Cardiac fibroblast (primary cell): ENCODE measurements around the gene ZFYVE1.
"Not testable (repeated sequence)": the region's sequence is repeated elsewhere in the genome, so short reads cannot be mapped to it uniquely, and the experiment has no call there.

Experiments
- DNase-seq, 2 donors: peaks; one replicate each; pipeline versions ENCODE4 v3.0.0 to v3.0.0-alpha.2; 2010; ENCODE audit warnings: low read depth in 2 of 2
- H3K4me3 ChIP-seq, 2 donors: replicated peaks in 1 of 2; 1 replicate in 1 of 2; 2 replicates in 1 of 2; pipeline ENCODE4 v1.5.1; 2011; ENCODE audit warnings: low read depth in 2 of 2, low read length in 2 of 2, mild to moderate bottlenecking in 2 of 2, moderate library complexity in 1 of 2
- CTCF ChIP-seq: IDR thresholded peaks from one replicate; pipeline ENCODE4 v1.5.1; 2011; ENCODE audit warnings: low read depth, mild to moderate bottlenecking, low read length, inconsistent platforms

ZFYVE1 gene

GRCh38 chr14:73049428-73049827, 22.5 kb upstream of the ZFYVE1 start:
- H3K4me3 ChIP-seq: no peak overlapping the region
- DNase-seq: no peak
- TF ChIP-seq CTCF: no peak

- TF ChIP-seq CTCF: no peak
- no peak overlapping the region for H3K4me3 ChIP-seq
- no peak for DNase-seq
These were observed 20.9 kb upstream of the ZFYVE1 start for GRCh38 chr14:73047808-73048207.

GRCh38 chr14:73036706-73037450, 10.0 kb upstream of the ZFYVE1 start:
- not testable (repeated sequence) for H3K4me3 ChIP-seq
- peak in 1 of 2 donors; percentile 52 for DNase-seq

GRCh38 chr14:73027984-73028383, 1.1 kb upstream of the ZFYVE1 start:
- no peak overlapping the region for H3K4me3 ChIP-seq
- no peak for TF ChIP-seq CTCF
- no peak for DNase-seq

- peak overlapping the region; percentile 70 to 81 for H3K4me3 ChIP-seq
- TF ChIP-seq CTCF: no peak
- no peak for DNase-seq
These were observed 640 bp upstream of the ZFYVE1 start for GRCh38 chr14:73027546-73027945.

- no peak for DNase-seq
- H3K4me3 ChIP-seq: peak overlapping the region; percentile 70 to 81
- no peak for TF ChIP-seq CTCF
These were observed 562 bp downstream of the ZFYVE1 start for GRCh38 chr14:73026243-73026844.

- DNase-seq: peak; percentile 43 to 50
- peak overlapping the region; percentile 70 to 81 for H3K4me3 ChIP-seq
- TF ChIP-seq CTCF: no peak
These were observed 1.4 kb downstream of the ZFYVE1 start for GRCh38 chr14:73025544-73025943.
